Pulmonary artery endothelial cell (primary cell): ENCODE data around the gene OGDH. TPM values are rescaled to one million over a fixed set of nuclear protein-coding genes. Genes with fewer than 3 reads are reported as not detected.

Experiments
- DNase-seq: peaks from one replicate; pipeline ENCODE4 v3.0.0-alpha.2; 2011; ENCODE audit warnings: low read depth, low spot score
- total RNA-seq: library from RNA; depleted of rRNA; stranded (reverse); fragments of >200 nt; gene quantifications from 2 replicates; pipeline ENCODE4 v1.2.3, GENCODE V29; 2014

The OGDH gene
- total RNA-seq, 1 donor from 2014 or later: 49.6 TPM

GRCh38 chr7:44637788-44638594 is 31.6 kb downstream of the OGDH start:
- DNase-seq: no peak

- no peak for DNase-seq
Measured at GRCh38 chr7:44638611-44639557, 32.5 kb downstream of the OGDH start.

GRCh38 chr7:44639671-44640321 is 33.4 kb downstream of the OGDH start:
- peak; percentile 75 for DNase-seq

- no peak for DNase-seq
Measured at GRCh38 chr7:44643206-44643605, 36.8 kb downstream of the OGDH start.

GRCh38 chr7:44645254-44645653 is 38.8 kb downstream of the OGDH start:
- no peak for DNase-seq

GRCh38 chr7:44645696-44646095 is 39.3 kb downstream of the OGDH start:
- no peak for DNase-seq

GRCh38 chr7:44646176-44646920 is 39.9 kb downstream of the OGDH start:
- no peak for DNase-seq

- DNase-seq: no peak
Measured at GRCh38 chr7:44646921-44647636, 40.7 kb downstream of the OGDH start.

GRCh38 chr7:44647981-44648714 is 41.7 kb downstream of the OGDH start:
- no peak for DNase-seq

GRCh38 chr7:44650242-44650641 is 43.8 kb downstream of the OGDH start:
- DNase-seq: no peak

- no peak for DNase-seq
Measured at GRCh38 chr7:44650772-44651171, 44.3 kb downstream of the OGDH start.

GRCh38 chr7:44652535-44652934 is 46.1 kb downstream of the OGDH start:
- no peak for DNase-seq

GRCh38 chr7:44654255-44654796 is 47.9 kb downstream of the OGDH start:
- DNase-seq: no peak

- no peak for DNase-seq
Measured at GRCh38 chr7:44655341-44655740, 48.9 kb downstream of the OGDH start.

- no peak for DNase-seq
Measured at GRCh38 chr7:44658979-44659378, 52.6 kb downstream of the OGDH start.

GRCh38 chr7:44661233-44661632 is 54.8 kb downstream of the OGDH start:
- no peak for DNase-seq

- no peak for DNase-seq
Measured at GRCh38 chr7:44664780-44665461, 58.5 kb downstream of the OGDH start.

- DNase-seq: no peak
Measured at GRCh38 chr7:44665531-44666213, 59.2 kb downstream of the OGDH start.
